Astrocyte of the cerebellum (primary cell): ENCODE data around the gene RERG.

ENCODE experiments used
- DNase-seq: peaks from one replicate; pipeline ENCODE4 v3.0.0-alpha.2; 2011; ENCODE audit warnings: low read depth
- H3K4me3 ChIP-seq: 2 replicates; pipeline ENCODE4 v1.5.1; 2011; ENCODE audit warnings: mild to moderate bottlenecking, low read depth, low read length, moderate library complexity
- CTCF ChIP-seq: IDR thresholded peaks from 2 replicates; pipeline ENCODE4 v1.5.1; 2012; ENCODE audit warnings: low read length, low read depth, moderate library complexity, mild to moderate bottlenecking; ENCODE audit errors: missing control alignments
- in situ Hi-C: cut with HindIII; loops from 2 replicates; pipeline ENCODE4 v1.10.0; 2017; ENCODE audit warnings: low sequenced_read_pairs

RERG gene

GRCh38 chr12:15194456-15195368, 26.5 kb downstream of the RERG start:
- H3K4me3 ChIP-seq, result no peak overlapping the region
- in situ Hi-C loops, result no loop called here
- no peak for TF ChIP-seq CTCF
- no peak for DNase-seq

GRCh38 chr12:15193946-15194345, 27.3 kb downstream of the RERG start:
- no peak for TF ChIP-seq CTCF
- H3K4me3 ChIP-seq, result no peak overlapping the region
- DNase-seq, result no peak
- in situ Hi-C loops, result no loop called here

GRCh38 chr12:15192720-15193119, 28.5 kb downstream of the RERG start:
- H3K4me3 ChIP-seq, result no peak overlapping the region
- in situ Hi-C loops, result no loop called here
- no peak for DNase-seq
- no peak for TF ChIP-seq CTCF

GRCh38 chr12:15188127-15188526, 33.1 kb downstream of the RERG start:
- no peak for DNase-seq
- in situ Hi-C loops, result no loop called here
- TF ChIP-seq CTCF, result no peak
- no peak overlapping the region for H3K4me3 ChIP-seq

- no peak for TF ChIP-seq CTCF
- H3K4me3 ChIP-seq, result no peak overlapping the region
- DNase-seq, result no peak
- in situ Hi-C loops, result no loop called here
These were observed 34.6 kb downstream of the RERG start for GRCh38 chr12:15186597-15186996.

- no peak for DNase-seq
- H3K4me3 ChIP-seq, result no peak overlapping the region
- no peak for TF ChIP-seq CTCF
- in situ Hi-C loops, result no loop called here
These were observed 36.7 kb downstream of the RERG start for GRCh38 chr12:15184484-15184883.
